ENCODE measurements around the gene TBC1D19. TPM values are rescaled to one million over a fixed set of nuclear protein-coding genes. Genes with fewer than 3 reads are reported as not detected.

Gene TBC1D19
- total and polyA plus RNA-seq, 2 experiments from 2014 or later, result 7.9 to 21.9 TPM

DNA sequence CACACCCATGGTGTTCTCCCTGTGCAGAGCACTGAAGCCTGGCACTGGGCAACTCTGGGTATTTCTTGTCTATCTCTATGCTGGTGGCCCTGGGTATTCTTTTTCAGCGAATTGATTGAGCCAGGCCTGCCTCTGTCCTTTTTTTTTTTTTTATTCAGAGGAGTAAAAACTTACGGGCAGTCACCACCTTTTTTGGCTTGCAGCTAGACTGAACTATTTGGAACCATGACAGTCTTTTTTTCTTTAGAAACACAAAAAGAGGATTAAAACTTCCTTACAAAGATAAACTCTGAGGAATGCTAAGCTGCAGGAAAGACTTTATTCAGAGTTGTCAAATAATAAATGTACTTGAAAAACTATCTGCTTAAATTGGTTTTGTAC is 157.6 kb downstream of the TBC1D19 start:
- no peaks in the 10 kb centered on the region for H4K20me1 ChIP-seq (ENCODE audit: insufficient read depth, poor library complexity, severe bottlenecking)
- no peaks in the 10 kb centered on the region for H3K9me3 ChIP-seq (ENCODE audit: low read depth)
- H3K9me2 ChIP-seq (replicated peaks; ENCODE audit: insufficient read depth), result no peaks in the 10 kb centered on the region
- H3K4me1 ChIP-seq (ENCODE audit: insufficient read depth), result no peaks in the 10 kb centered on the region
- H3K27me3 ChIP-seq, result no peaks in the 10 kb centered on the region
- no peak overlapping the region for H2AFZ ChIP-seq
- no peaks in the 10 kb centered on the region for H3K36me3 ChIP-seq (replicated peaks; ENCODE audit: insufficient read depth, low read depth)
- no peaks in the 10 kb centered on the region for H3K79me2 ChIP-seq
- no peak overlapping the region for H3K4me3 ChIP-seq
- no peak overlapping the region for H3K27ac ChIP-seq
- TF ChIP-seq EZH2 (IDR thresholded peaks at IDR 0.05; ENCODE audit: borderline replicate concordance) (no peak), EZH2phosphoT487 (IDR thresholded peaks at IDR 0.05; ENCODE audit: low read depth, severe bottlenecking, unreplicated experiment) (no peak)
- TF ChIP-seq, protein P1, sequence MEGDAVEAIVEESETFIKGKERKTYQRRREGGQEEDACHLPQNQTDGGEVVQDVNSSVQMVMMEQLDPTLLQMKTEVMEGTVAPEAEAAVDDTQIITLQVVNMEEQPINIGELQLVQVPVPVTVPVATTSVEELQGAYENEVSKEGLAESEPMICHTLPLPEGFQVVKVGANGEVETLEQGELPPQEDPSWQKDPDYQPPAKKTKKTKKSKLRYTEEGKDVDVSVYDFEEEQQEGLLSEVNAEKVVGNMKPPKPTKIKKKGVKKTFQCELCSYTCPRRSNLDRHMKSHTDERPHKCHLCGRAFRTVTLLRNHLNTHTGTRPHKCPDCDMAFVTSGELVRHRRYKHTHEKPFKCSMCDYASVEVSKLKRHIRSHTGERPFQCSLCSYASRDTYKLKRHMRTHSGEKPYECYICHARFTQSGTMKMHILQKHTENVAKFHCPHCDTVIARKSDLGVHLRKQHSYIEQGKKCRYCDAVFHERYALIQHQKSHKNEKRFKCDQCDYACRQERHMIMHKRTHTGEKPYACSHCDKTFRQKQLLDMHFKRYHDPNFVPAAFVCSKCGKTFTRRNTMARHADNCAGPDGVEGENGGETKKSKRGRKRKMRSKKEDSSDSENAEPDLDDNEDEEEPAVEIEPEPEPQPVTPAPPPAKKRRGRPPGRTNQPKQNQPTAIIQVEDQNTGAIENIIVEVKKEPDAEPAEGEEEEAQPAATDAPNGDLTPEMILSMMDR (IDR thresholded peaks at IDR 0.05; ENCODE audit: poor library complexity), result no peak
- H3K4me2 ChIP-seq, result no peak overlapping the region
- no peak for DNase-seq (ENCODE audit: low spot score)
- 81% methylated on average over 2 of the region's 2 CpGs for WGBS (ENCODE audit: low lambda C conversion rate, missing lambda C conversion rate)

DNA sequence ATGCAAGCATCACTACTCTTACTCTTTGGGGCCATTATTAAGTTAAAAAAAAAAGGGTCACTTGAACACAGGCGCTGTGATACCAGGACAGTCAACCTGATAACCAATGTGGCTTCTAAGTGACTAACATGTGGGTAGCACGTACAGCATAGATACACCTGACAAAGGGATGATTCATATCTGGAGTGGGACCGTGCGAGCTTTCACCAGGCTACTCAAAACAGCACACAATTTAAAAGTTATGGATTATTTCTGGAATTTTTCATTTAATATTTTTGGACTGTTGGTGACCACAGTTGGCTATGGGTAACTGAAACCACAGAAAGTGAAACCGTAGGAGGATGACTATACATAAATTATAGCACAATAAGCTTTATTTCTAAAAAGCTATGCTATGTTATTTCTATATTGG is 162.9 kb downstream of the TBC1D19 start:
- H3K9me2 ChIP-seq (replicated peaks; ENCODE audit: insufficient read depth), result no peaks in the 10 kb centered on the region
- TF ChIP-seq, protein P1 (IDR thresholded peaks at IDR 0.05; ENCODE audit: poor library complexity), result no peak
- TF ChIP-seq EZH2phosphoT487 (IDR thresholded peaks at IDR 0.05; ENCODE audit: low read depth, severe bottlenecking, unreplicated experiment) (no peak), EZH2 (IDR thresholded peaks at IDR 0.05; ENCODE audit: borderline replicate concordance) (no peak)
- DNase-seq (ENCODE audit: low spot score), result no peak
- no peaks in the 10 kb centered on the region for H3K27me3 ChIP-seq
- H3K36me3 ChIP-seq (replicated peaks; ENCODE audit: insufficient read depth, low read depth), result no peaks in the 10 kb centered on the region
- H3K4me3 ChIP-seq, result no peak overlapping the region
- no peaks in the 10 kb centered on the region for H3K4me1 ChIP-seq (ENCODE audit: insufficient read depth)
- H3K27ac ChIP-seq, result no peak overlapping the region
- no peaks in the 10 kb centered on the region for H4K20me1 ChIP-seq (ENCODE audit: insufficient read depth, poor library complexity, severe bottlenecking)
- H3K4me2 ChIP-seq, result no peak overlapping the region
- H2AFZ ChIP-seq, result no peak overlapping the region
- WGBS (ENCODE audit: low lambda C conversion rate, missing lambda C conversion rate), result 94% methylated on average over 5 of the region's 5 CpGs
- H3K79me2 ChIP-seq, result no peaks in the 10 kb centered on the region
- H3K9me3 ChIP-seq (ENCODE audit: low read depth), result no peaks in the 10 kb centered on the region

DNA sequence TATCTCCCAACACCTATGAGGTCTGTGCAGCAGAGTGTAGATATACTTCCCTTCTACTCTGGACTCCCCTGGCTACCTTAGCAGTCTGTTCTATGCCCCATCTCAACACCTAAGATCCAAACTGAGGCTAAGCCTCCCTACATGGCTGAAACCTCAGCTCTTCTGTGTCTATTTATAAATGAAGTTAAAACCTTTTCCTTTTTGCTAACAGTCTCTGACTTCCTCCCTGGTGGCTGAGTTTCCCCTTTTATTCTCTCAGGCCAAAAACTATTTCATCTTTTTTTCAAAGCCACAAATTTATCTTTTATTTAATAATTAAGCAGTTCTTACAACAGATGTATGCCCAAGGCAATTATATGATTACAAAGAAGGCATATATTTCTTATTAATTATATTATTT is 164.9 kb downstream of the TBC1D19 start:
- H3K36me3 ChIP-seq (replicated peaks; ENCODE audit: insufficient read depth, low read depth), result no peaks in the 10 kb centered on the region
- no peaks in the 10 kb centered on the region for H3K79me2 ChIP-seq
- no peaks in the 10 kb centered on the region for H3K9me3 ChIP-seq (ENCODE audit: low read depth)
- no peak overlapping the region for H3K4me2 ChIP-seq
- H3K27ac ChIP-seq, result no peak overlapping the region
- H4K20me1 ChIP-seq (ENCODE audit: insufficient read depth, poor library complexity, severe bottlenecking), result no peaks in the 10 kb centered on the region
- no peaks in the 10 kb centered on the region for H3K27me3 ChIP-seq
- H3K4me3 ChIP-seq, result no peak overlapping the region
- no peaks in the 10 kb centered on the region for H3K4me1 ChIP-seq (ENCODE audit: insufficient read depth)
- H2AFZ ChIP-seq, result no peak overlapping the region
- no peak for DNase-seq (ENCODE audit: low spot score)
- TF ChIP-seq, protein P1 (IDR thresholded peaks at IDR 0.05; ENCODE audit: poor library complexity), result no peak
- TF ChIP-seq EZH2 (IDR thresholded peaks at IDR 0.05; ENCODE audit: borderline replicate concordance) (no peak), EZH2phosphoT487 (IDR thresholded peaks at IDR 0.05; ENCODE audit: low read depth, severe bottlenecking, unreplicated experiment) (no peak)
- H3K9me2 ChIP-seq (replicated peaks; ENCODE audit: insufficient read depth), result no peaks in the 10 kb centered on the region

DNA sequence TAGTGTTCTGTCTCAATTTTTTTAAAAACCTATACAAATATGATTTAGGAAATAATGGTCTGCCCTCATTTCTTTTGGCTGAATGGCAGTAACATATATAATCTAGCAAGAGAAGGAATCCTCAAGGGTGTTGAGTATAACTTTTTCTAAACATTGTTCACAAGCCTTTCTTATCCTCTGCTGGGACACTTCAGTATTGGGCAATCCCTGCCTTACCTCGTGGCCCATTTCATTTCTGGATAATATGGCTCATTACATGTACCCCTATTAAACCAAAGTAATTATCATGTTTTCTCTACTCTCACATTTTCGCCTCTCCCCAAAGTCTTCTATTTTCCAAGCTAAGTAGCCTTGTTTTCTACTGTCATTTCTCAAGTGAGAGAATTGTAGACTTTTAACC is 166.0 kb downstream of the TBC1D19 start:
- no peak for TF ChIP-seq EZH2 (IDR thresholded peaks at IDR 0.05; ENCODE audit: borderline replicate concordance)
- TF ChIP-seq, protein P1 (IDR thresholded peaks at IDR 0.05; ENCODE audit: poor library complexity), result no peak
- no peak for TF ChIP-seq EZH2phosphoT487 (IDR thresholded peaks at IDR 0.05; ENCODE audit: low read depth, severe bottlenecking, unreplicated experiment)
- Histone ChIP-seq H2AFZ (no peak overlapping the region), H3K9me3 (ENCODE audit: low read depth) (no peaks in the 10 kb centered on the region), H3K9me2 (replicated peaks; ENCODE audit: insufficient read depth) (no peaks in the 10 kb centered on the region), H3K4me3 (no peak overlapping the region), H3K27ac (no peak overlapping the region), H3K79me2 (no peaks in the 10 kb centered on the region), H3K4me2 (no peak overlapping the region), H4K20me1 (ENCODE audit: insufficient read depth, poor library complexity, severe bottlenecking) (no peaks in the 10 kb centered on the region), H3K27me3 (no peaks in the 10 kb centered on the region), H3K36me3 (replicated peaks; ENCODE audit: insufficient read depth, low read depth) (no peaks in the 10 kb centered on the region), H3K4me1 (ENCODE audit: insufficient read depth) (no peaks in the 10 kb centered on the region)
- no peak for DNase-seq (ENCODE audit: low spot score)
- 93% methylated on average over 2 of the region's 2 CpGs for WGBS (ENCODE audit: low lambda C conversion rate, missing lambda C conversion rate)

Measured in hepatocyte (in vitro differentiated cells).